Tibial nerve (tissue), 3 donors: ENCODE measurements around the gene FBXW11.

ENCODE experiments used
- CTCF ChIP-seq, 5 experiments: fragments of 200-600 bp in 3 of 5; fragments of 450-650 bp in 2 of 5; sonication (generic) in 3 of 5; IDR thresholded peaks; one replicate each; pipeline ENCODE4 v1.5.1; 2016 to 2019; ENCODE audit warnings: antibody characterized with exemption in 5 of 5, mild to moderate bottlenecking in 3 of 5, moderate library complexity in 2 of 5
- POLR2A ChIP-seq, 2 donors: fragments of 450-650 bp; IDR thresholded peaks; one replicate each; pipeline ENCODE4 v1.6.1; 2017; ENCODE audit warnings: antibody characterized with exemption in 2 of 2, mild to moderate bottlenecking in 2 of 2, moderate library complexity in 2 of 2

- TF ChIP-seq CTCF (IDR thresholded peaks at IDR 0.05): no peak
- no peak for TF ChIP-seq POLR2A (IDR thresholded peaks at IDR 0.05)
These were observed 54.4 kb downstream of the FBXW11 start for GRCh38 chr5:171952021-171952420.
